Endodermal cell (in vitro differentiated cells): ENCODE results near the gene GANAB. TPM values are rescaled to one million over a fixed set of nuclear protein-coding genes. Genes with fewer than 3 reads are reported as not detected.

ENCODE experiments used
- DNase-seq: peaks from one replicate; pipeline ENCODE4 v3.0.0-alpha.2; 2017
- H3K27ac ChIP-seq: 2 replicates; pipeline ENCODE4 v1.5.1; 2013; ENCODE audit warnings: mild to moderate bottlenecking, low read depth, low read length, moderate library complexity
- H3K27me3 ChIP-seq: 2 replicates; pipeline ENCODE4 v1.6.1; 2013; ENCODE audit warnings: mild to moderate bottlenecking, low read length, moderate library complexity; ENCODE audit not compliant: insufficient read depth, control insufficient read depth, poor library complexity, severe bottlenecking
- H3K36me3 ChIP-seq: 2 replicates; pipeline ENCODE4 v1.7.0; 2013; ENCODE audit warnings: mild to moderate bottlenecking, low read length, moderate library complexity; ENCODE audit not compliant: control insufficient read depth, insufficient read depth
- H3K4me1 ChIP-seq: one replicate; pipeline ENCODE4 v1.7.0; 2013; ENCODE audit warnings: low read length; ENCODE audit not compliant: control insufficient read depth, insufficient read depth
- H3K4me3 ChIP-seq: 2 replicates; pipeline ENCODE4 v1.5.1; 2013; ENCODE audit warnings: mild to moderate bottlenecking, low read length, moderate library complexity
- H3K9ac ChIP-seq: 2 replicates; pipeline ENCODE4 v1.6.1; 2013; ENCODE audit warnings: mild to moderate bottlenecking, low read length, moderate library complexity; ENCODE audit not compliant: poor library complexity, severe bottlenecking; ENCODE audit errors: extremely low read depth
- H3K9me3 ChIP-seq: 2 replicates; pipeline ENCODE4 v1.6.1; 2013; ENCODE audit warnings: mild to moderate bottlenecking, low read length, moderate library complexity; ENCODE audit not compliant: control insufficient read depth
- H3K27ac Mint-ChIP-seq: 2 replicates; pipeline ENCODE4 v1.8.0; 2020; ENCODE audit warnings: mixed read lengths
- H3K27me3 Mint-ChIP-seq: 2 replicates; pipeline ENCODE4 v1.8.0; 2021; ENCODE audit warnings: mild to moderate bottlenecking, mixed read lengths; ENCODE audit not compliant: insufficient read depth
- H3K36me3 Mint-ChIP-seq: 2 replicates; pipeline ENCODE4 v1.8.0; 2020; ENCODE audit warnings: low read depth, mixed read lengths
- H3K4me1 Mint-ChIP-seq: 2 replicates; pipeline ENCODE4 v1.8.0; 2020; ENCODE audit warnings: mixed read lengths
- H3K4me3 Mint-ChIP-seq: 2 replicates; pipeline ENCODE4 v1.8.0; 2020; ENCODE audit warnings: mild to moderate bottlenecking, moderate library complexity, mixed read lengths
- H3K9me3 Mint-ChIP-seq: 2 replicates; pipeline ENCODE4 v1.8.0; 2020; ENCODE audit warnings: mild to moderate bottlenecking, mixed read lengths
- CTCF ChIP-seq: fragments of 200-600 bp; sonication (generic); conservative IDR thresholded peaks from 2 replicates; pipeline ENCODE4 v1.5.0; 2021; ENCODE audit warnings: antibody characterized with exemption, mild to moderate bottlenecking
- WGBS, 2 experiments: methylation state at CpG; one replicate each; pipeline versions ENCODE4 v1.1.5 to v1.1.7; 2013; ENCODE audit warnings: missing lambda C conversion rate in 2 of 2, mixed read lengths in 1 of 2; ENCODE audit not compliant: insufficient coverage in 1 of 2, insufficient read length in 1 of 2; 5-methylcytosine and 5-hydroxymethylcytosine counted together
- total RNA-seq, 2 donors: library from RNA; stranded (reverse); fragmentation: NEBNext Ultra II Directional in 1 of 2; extraction: Animal tissue kit (Norgen Biotek cat#: 25700) in 1 of 2; gene quantifications; 2 replicates in 1 of 2; 3 replicates in 1 of 2; pipeline ENCODE4 v1.2.1, GENCODE V29; 2021

Gene GANAB
- total RNA-seq, 2 donors from 2014 or later, result 377 to 402 TPM

DNA sequence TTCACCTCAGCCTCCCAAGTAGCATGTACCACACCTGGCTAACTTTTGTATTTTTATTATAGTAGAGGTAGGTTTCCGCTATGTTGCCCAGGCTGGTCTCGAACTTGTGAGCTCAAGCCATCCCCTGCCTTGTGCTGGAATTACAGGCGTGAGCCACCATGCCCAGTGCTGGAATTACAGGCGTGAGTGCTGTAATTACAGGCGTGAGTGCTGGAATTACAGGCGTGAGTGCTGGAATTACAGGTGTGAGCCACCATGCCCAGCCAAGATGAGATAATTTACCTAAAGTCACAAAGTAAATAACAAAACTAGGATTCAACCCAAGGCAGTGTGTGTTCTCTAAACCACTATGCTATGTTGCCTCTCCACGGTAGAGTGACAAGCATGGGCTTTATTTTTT lies 36.1 kb upstream of the GANAB start:
- H3K27me3 ChIP-seq, result no peaks in the 10 kb centered on the region
- peaks cover 3% of the 10 kb centered on the region for H3K36me3 ChIP-seq
- Mint-ChIP-seq H3K4me3 (no peak overlapping the region), H3K36me3 (peaks cover 8% of the 10 kb centered on the region), H3K27ac (no peak overlapping the region), H3K4me1 (peaks cover 11% of the 10 kb centered on the region), H3K27me3 (peaks cover 3% of the 10 kb centered on the region), H3K9me3 (no peaks in the 10 kb centered on the region)
- no peak for DNase-seq
- no peak for TF ChIP-seq CTCF
- H3K9ac ChIP-seq, result no peak overlapping the region
- H3K9me3 ChIP-seq, result no peaks in the 10 kb centered on the region
- 90 to 94% methylated on average over 6 of the region's 7 CpGs for WGBS, 2 experiments
- no peak overlapping the region for H3K4me3 ChIP-seq
- no peak overlapping the region for H3K27ac ChIP-seq
- H3K4me1 ChIP-seq, result peaks cover 4% of the 10 kb centered on the region

GRCh38 chr11:62680825-62681240 lies 34.4 kb upstream of the GANAB start:
- H3K27ac ChIP-seq, result no peak overlapping the region
- no peak overlapping the region for H3K9ac ChIP-seq
- peak; percentile 58 for TF ChIP-seq CTCF
- H3K4me3 Mint-ChIP-seq, result no peak overlapping the region
- peaks cover 18% of the 10 kb centered on the region for H3K36me3 ChIP-seq
- no peaks in the 10 kb centered on the region for H3K27me3 ChIP-seq
- H3K4me1 Mint-ChIP-seq, result peaks cover 16% of the 10 kb centered on the region
- H3K9me3 ChIP-seq, result no peaks in the 10 kb centered on the region
- no peaks in the 10 kb centered on the region for H3K9me3 Mint-ChIP-seq
- peaks cover 22% of the 10 kb centered on the region for H3K36me3 Mint-ChIP-seq
- H3K27me3 Mint-ChIP-seq, result no peaks in the 10 kb centered on the region
- H3K4me3 ChIP-seq, result no peak overlapping the region
- peaks cover 7% of the 10 kb centered on the region for H3K4me1 ChIP-seq
- 84 to 87% methylated on average over 3 to 4 of the region's 4 CpGs for WGBS, 2 experiments
- peak overlapping the region; percentile 53 for H3K27ac Mint-ChIP-seq
- peak; percentile 58 for DNase-seq

DNA sequence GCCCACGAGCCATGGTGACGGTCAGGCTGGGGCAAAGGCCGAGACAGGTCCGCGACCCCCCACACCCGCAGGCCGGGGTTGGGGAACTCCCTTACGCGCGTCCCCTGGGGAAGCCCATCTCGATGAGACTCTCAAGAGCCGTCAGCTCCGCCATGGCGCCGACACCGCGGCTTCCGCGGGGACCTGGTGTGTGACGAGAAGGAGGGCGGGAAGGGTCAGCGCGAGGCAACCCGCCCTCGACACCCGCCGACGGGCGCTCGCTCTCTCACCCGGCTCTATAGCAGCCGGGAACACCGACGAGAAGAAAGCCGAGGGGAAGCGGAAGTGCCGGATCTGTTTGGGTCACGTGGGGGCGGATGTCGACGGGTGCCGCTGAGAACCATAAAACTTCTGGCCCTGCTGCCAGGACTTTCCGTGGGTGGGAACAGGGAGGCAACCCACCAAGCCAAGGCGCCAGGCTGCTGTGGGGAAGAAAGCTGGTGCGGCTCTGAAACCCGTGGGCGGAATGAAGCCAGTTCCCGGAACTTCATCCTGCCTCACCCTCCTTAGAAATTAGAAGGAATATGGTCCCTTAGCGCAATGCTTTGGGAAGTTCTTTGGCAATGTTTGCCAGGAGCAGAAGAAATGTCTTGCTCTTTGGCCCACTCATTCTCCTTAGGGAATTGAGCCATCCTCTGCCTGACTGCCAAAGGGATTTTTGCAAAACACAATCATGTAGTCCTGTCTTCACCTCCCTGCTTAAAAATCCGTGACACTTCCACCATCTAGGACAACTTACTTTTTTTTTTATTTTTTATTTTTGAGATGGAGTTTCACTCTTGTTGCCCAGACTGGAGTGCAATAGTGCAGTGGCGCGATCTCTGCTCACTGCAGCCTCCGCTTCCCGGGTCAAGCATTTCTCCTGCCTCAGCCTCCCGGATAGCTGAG lies 32.6 kb upstream of the GANAB start, which contains the start of gene UBXN1:
UBXN1 (minus strand) TSS at position 304 of the 927 bp plus-strand sequence; CDS start at position 154, 150 bp downstream.
- peak within 1 kb of the TSS; percentile 94 for H3K4me3 ChIP-seq
- H3K27me3 ChIP-seq, result no peaks in the 10 kb centered on the region
- H3K36me3 Mint-ChIP-seq, result peaks cover 30% of the 10 kb centered on the region
- peak within 1 kb of the TSS; percentile 71 for H3K27ac ChIP-seq
- no peaks in the 10 kb centered on the region for H3K27me3 Mint-ChIP-seq
- peak; percentile 93 for DNase-seq
- TF ChIP-seq CTCF, result no peak
- peak within 1 kb of the TSS; percentile 84 for H3K4me3 Mint-ChIP-seq
- WGBS, 2 experiments, result 3 to 10% methylated on average over 28 to 54 of the region's 55 CpGs
- peak within 1 kb of the TSS; percentile 91 for H3K27ac Mint-ChIP-seq
- H3K9me3 Mint-ChIP-seq, result no peaks in the 10 kb centered on the region
- peak within 1 kb of the TSS; percentile 82 for H3K9ac ChIP-seq
- peaks cover 29% of the 10 kb centered on the region for H3K36me3 ChIP-seq
- peaks cover 7% of the 10 kb centered on the region for H3K4me1 ChIP-seq
- no peaks in the 10 kb centered on the region for H3K9me3 ChIP-seq
- peaks cover 16% of the 10 kb centered on the region for H3K4me1 Mint-ChIP-seq
